ENCODE data around the gene TMEM181.
"Not testable (repeated sequence)": the region's sequence is repeated elsewhere in the genome, so short reads cannot be mapped to it uniquely, and the experiment has no call there.

TMEM181 gene

DNA sequence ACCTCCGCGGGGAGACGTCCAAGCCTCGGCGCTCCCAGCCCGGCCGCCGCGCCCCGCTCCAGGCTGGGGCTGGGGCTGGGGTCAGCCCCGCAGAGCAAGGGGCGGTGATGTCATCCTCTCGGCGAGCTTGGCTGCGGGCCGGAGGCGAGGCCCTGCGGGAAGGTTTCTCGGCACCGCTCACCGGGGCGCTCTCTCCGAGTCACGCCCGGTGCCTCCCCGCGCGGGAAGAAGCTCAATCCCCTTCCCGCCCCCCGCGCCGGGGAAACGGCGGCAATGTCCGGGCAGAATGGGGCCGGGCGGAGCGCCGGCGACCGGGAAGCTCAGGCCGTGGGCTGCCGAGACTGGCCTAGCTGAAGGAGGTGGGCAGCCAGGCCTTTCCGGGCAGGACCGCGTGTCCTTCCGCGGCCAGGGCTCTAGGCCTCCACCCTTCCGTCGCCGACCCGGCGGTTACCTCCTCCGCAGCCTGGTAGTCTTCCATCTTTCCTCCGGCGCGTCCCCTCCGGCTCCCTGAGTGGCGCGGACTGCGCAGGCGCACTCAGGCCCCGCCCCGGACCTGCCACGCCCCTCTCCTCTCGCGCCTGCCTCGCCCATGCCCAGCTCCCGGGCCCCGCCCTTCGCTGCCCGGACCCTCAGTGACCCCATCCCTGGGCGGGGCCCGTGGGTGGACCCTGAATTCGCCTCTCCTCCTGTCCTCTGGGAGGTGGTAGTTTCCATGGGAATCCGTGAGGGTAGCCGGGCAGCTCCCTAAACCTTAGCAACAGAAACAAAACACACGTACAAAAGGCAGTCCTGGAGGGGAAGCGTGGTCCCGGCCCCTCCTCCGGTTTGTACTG, 84.6 kb downstream of the TMEM181 start, which contains the start of gene DYNLT1:
TSS of gene DYNLT1 (minus strand) at position 513 of the 833 bp plus-strand sequence. CDS start at position 478, 35 bp downstream.
- DNase-seq: peak; percentile 79

DNA sequence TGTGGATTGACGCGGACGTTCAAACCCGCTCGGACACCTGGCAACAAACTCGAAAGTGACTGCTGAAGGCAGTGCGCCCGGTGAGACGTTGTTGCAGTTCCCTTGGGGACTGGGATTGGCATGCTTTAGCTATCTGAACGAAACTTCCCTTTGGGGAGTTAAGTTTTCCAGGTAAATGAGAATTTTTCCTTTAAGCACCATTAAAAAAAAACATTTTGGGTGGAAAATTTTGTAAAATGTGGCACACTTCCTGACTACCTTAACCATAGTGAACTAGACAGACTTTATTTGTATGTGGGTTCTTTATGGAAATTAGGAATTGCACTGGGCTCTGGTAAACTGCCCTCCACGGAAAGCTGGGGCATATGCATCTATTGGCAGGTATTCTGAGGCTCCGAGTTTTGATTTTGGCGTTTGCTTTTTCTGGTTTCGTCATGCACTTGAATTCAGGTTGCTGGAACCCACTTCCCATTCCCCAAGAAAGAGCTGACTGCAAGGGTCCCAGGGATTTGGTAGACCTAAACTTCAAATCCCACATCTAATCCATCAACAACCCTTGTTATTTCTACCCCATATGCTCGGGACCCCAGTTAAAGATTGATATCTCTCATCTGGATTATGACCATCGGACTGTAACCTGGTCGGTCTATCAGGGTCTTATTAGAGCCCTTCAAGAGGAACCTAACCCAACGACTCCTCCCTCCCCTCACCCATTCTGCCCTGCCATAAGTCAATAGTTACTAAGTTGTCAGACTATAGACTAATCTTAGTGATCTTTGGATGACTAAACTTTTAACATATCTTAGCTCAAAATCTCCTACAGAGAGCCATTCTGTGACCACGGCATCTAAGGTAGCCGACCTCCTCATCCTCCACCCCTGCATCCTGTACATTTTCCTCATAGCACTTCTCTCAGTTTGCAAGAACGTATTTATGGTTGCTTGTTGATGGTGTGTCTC, 85.5 kb downstream of the TMEM181 start:
- no peak for DNase-seq

DNA sequence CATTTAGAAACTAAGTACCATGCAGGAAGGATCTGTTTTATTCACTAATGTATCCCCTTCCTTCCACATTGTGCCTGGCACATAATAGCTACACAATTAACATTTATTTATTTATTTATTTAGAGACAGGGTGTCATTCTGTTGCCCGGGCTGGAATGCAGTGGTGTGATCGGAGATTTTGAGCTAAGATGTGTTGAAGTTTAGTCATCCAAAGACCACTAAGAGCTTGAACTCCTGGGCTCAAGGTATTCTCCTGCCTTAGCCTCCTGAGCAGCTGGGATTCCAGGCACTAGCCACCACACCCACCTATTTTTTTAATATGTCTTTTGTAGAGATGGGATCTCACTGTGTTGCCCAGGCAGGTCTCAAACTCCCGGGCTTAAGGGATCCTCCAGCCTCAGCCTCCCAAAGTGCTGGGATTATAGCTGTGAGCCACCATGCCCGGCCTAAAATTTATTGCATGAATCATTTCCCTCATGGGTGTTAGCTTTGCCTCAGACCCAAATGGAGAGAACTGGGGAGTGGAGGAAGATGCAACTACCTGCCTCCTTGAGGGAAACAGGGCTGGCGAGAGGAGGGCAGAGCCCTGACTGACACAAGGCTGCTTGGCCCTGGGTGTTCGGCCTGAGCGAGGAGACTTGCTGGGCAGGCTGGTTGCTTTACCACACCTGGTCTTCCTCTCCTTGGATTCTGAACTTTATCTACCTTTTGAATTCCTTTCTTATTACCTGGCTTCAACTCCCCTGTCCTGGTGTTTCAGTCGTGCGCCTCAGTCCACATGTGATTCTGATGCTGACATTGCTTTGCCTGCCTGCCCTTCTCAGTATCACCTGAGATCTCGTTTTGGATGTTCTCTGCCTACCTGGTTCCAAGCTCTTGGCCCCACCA, 86.4 kb downstream of the TMEM181 start:
- no peak for DNase-seq

DNA sequence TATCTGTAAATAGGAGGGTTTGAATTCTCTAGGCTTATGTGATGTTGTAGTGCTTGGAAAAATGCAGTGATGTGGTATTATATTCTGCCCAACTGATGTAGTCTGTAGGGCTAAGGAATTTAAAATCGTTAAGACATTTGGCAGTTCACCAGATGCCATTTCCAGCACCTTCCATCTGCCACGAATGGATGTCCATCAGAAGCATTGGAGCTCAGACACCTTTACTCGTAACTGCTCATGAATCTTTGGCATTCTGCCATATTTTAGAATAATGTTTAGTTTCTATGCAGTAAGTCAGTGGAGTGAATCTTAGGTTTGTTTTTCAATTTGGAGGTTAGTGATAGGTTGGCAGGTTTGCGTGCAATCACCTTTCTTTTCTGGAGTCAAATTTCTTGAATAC, 87.6 kb downstream of the TMEM181 start:
- no peak for DNase-seq

DNA sequence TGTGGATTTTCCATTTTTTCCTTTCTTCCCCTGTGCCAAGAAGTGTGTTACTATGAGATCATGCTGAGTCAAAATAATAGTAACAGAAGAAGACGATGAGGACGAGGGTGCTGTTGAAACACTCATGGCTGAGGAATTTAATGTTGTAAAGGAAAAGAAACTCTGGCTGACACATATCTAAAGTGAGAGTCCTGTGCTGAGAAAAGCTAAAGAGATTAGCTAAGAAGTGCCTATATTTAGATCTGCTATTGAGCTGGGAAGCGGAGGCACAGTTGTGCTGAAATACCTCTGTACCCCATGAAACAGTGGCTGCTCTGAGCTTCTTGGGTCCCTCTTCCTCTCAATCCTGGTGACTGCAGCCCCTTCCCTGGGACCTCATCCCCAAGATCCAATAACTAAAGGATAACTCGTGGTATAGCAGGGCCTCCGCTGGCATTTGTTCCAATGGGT, 88.8 kb downstream of the TMEM181 start:
- DNase-seq: no peak

DNA sequence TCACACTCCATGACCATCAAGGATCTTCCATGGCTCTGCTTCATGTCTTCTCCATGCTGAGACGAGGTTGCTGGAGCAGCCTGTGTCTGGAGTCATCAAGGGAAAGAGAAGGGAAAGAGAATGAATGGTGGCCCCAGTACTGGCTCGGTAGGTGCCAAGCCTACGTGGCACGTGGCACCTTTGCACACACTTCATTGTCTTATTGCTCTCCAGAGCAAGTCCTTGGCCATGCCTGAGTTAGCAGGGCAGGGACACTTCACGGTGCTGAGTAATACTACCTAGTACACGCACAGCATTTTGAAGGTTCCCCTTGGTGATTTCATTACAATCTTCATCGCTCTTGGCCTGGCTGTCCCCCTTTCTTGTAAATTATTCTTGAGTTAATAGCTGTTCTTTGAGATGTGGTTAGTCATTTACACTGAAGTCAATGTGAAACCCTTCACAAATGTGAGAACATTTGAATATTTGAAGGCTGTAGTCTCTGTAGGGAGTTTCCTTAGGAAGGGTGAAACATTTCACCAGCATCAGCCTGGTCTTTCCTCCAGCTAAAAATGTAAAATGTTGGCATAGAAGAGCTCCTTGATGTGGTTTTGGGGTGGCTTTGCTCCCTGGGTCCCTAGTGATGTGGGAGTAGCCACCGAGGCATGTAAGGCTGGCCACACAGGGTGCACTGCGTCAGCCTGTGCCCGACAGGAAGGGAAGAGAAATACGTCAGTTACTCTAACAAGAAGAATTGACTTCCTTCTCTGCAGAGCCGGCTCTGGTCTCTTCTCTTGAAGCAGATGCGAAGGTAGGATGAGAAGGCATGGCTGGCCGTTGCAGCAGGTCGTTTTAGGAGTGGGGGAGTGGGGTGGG, 89.6 kb downstream of the TMEM181 start, which contains the start of gene SYTL3:
TSS of gene SYTL3 (plus strand) at position 766 of the 855 bp plus-strand sequence. CDS start 13,215 bp downstream, outside the sequence.
- no peak for DNase-seq

DNA sequence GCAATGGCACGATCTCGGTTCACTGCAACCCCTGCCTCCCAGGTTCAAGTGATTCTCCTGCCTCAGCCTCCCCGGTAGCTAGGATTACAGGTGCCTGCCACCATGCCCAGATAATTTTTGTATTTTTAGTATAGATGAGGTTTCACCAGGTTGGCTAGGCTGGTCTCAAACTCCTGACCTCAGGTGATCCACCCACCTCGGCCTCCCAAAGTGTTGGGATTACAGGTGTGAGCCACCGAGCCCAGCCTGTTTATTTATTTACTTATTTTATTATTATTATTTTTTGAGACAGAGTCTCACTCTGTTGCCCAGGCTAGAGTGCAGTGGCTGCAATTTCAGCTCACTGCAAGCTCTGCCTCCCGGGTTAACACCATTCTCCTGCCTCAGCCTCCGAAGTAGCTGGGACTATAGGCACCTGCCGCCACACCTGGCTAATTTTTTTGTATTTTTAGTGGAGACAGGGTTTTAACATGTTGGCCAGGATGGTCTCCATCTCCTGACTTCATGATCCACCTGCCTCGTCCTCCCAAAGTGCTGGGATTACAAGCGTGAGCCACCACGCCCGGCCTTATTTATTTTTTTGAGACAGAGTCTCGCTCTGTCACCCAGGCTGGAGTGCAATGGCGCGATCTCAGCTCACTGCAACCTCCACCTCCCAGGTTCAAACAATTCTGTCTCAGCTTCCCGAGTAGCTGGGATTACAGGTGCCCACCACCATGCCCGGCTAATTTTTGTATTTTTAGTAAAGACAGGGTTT, 92.3 kb downstream of the TMEM181 start:
- DNase-seq: not testable (repeated sequence)

DNA sequence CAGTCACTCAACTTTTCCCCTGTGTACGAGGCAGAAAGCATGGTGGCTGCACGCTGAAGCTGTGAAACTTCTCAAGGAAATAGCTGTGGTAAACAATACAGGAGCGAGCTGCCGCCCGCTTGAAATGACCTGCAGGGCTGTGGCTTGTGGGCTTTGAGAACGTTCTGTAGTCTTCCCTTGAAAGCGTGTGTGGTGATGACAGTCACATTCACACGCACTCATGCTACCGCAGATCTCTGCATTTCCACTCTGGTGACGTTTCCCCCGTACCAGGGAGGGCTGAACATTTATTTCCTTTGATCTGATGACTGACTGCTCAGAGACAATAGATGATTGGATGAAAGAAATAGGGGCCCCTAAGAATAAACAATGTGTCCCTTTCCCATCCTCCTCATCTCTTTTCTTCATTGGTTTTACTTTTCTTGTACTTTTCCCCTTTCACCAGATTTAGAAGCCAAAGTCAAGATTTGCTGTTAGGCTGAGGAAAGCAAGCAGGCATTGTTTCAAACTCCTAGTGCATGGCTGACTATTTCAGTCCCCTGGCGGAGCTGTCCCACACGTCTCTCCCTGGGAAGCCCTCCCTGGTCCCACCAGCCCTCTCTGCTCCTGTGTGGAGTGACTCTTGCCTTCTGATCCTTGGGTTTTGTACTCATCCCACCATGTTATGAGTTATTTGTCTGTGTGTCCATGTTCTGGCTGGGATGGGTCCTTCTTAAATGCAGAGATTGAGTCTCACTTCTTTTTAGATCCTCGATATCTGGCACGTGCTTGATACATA, 93.9 kb downstream of the TMEM181 start:
- DNase-seq: no peak

DNA sequence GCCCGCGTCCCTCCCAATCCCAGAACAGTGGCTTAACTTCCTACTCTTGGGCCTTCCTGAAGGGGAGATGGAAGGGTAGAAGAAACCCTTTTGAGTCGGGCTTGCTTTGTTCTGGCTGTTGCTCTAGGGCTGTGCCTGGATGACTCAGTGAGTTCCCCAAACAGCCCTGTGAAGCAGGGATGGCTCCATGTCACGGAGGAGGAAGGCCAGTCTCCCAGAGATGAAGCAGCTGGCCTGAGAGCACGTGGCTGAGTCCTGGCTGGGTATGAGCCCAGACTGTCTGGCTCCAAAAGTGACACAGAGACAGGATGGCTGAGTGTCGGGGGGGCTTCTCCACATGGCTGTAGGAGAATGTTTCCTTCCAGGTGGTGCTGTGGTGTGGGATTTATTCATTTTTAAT, 94.6 kb downstream of the TMEM181 start:
- DNase-seq: peak; percentile 56

DNA sequence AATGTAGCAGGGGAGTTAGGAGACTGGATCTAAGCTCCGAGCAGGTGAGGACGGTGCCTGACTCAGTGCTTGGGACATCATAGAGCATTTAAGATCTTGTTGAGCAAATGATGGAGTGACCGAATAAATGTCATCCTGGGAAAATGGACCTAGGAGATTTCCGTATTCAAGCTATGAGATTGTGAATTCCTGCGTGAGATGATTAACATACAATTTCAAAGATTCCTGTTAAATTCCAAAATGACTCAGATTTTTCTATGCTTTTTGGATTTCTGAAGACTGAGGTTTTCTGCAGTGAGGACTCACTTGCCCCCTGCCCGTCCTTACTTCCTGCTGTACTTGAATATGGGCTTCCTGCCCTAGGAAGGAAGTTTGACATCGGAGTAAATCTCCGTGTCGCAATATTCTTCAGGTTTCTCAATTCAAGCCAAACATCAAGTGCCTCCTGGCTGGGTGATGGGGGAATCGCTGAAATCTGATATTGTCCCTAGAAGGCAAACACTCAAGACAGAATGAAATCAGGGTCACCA, 95.1 kb downstream of the TMEM181 start:
- DNase-seq: peak; percentile 87

DNA sequence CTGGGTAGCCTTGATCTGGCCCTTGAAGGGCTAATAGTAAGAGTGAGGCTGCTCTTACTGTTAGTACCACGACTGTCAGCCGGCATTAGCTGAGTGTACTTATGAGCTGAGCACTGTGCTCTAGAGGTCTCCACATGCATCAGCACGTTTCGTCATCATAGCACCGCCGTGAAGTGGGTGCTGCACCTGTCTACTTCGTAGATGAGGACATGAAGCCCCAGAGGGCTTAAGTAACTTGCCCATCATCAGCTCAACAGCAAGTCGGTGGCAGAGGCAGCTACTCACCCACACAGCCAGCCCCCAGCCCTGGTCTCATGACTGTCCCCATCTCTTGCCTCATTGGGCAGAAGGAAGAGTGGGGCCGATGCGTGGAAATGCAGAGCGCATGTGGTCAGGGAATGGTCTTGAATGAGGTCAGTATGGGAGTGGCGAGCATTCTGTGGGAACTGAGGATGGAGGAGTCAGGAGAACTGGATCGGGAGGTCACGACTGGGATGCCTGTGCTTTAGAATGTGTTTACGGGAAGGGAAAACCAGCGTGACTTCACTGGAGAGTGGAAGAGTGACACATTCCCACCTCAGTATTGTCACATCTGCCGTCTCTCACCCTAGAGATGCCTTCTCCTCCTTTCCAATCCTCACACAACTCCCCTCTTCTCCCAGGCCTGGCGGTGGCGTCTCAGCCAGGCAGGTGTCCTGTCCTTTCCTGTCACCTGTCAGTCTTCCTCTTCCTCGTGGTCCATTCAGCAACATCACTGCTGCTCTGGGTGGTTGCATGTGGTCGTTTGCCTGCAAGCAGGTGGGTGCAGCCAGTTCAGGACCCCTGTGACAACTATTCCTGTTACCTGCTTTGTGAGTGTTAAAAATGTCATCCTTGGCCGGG, 95.9 kb downstream of the TMEM181 start:
- peak; percentile 88 for DNase-seq

DNA sequence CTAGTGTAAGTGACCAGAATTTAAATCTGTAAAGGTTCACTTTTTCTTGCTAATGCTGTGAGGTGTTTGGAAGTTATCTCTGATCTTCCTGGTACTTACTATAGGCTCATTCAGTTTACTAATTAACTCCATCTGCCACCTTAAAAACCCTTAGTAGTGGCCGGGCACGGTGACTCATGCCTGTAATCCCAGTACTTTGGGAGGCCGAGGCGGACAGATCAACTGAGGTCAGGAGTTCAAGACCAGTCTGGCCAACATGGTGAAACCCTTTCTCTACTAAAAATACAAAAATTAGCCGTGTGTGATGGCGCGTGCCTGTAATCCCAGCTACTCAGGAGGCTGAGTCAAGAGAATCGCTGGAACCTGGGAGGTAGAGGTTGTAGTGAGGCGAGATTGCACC, 97.1 kb downstream of the TMEM181 start:
- DNase-seq: peak; percentile 64

DNA sequence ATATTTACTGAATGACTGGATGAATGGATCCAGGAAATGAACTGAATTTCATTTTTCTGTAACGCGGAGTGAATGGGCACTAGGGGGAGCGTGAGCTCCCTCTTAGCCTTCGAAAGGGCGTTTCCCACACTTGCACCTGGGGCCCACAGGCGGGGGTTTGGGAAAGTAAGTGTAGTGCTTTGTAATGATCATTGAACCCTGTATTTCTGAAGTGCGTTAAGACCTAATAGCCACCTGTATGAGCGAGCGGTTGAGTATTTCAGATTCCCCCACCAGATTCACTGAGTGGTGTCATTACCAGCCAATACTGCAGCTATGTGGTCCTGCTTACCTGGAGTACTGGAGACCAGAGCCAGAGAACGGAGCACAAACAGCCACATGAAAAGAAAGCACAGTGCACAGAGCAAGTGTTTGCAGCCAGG, 100.5 kb downstream of the TMEM181 start:
- no peak for DNase-seq

DNA sequence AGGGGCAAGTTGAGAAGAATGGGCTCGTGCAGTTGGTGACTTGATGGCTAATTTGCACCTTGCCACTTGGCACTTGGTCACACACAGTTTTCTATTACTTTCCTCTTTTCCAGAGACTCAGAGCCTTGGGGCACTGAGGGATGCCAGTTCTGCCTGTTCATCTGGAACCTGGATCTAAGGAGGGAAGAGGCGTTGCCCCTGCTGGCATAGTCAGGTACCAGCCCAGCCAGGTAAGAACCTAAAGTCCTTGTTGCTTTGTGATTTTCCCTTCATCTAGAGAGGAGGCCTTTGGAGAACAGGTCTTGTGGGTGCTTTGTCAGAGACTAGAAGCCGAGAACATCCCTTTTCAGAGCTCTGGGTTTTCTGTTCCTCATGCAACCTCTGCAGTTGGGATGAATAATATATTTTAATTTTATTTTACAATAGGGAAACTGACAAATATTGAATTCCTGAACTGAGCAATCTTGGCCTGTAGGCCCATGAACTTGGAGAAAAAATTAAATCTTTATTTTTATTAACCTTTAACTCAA, 101.3 kb downstream of the TMEM181 start:
- DNase-seq: no peak

DNA sequence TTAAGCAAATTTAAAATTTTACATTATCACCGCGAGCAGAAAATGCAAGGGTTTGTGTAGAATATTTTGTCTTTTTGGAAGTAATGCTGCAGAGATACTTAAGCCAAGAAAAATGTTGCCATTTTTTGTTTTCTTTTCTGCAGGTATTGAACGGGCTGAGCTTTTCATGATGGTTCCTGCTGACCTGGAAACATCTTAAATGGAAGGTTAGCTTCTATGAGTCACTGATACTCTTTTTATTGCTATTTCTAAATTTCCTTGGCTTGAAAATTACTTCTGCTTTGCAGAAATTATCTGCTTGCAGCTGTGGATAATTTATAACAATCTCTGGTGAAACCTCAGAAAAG, 102.7 kb downstream of the TMEM181 start:
- DNase-seq: no peak

DNA sequence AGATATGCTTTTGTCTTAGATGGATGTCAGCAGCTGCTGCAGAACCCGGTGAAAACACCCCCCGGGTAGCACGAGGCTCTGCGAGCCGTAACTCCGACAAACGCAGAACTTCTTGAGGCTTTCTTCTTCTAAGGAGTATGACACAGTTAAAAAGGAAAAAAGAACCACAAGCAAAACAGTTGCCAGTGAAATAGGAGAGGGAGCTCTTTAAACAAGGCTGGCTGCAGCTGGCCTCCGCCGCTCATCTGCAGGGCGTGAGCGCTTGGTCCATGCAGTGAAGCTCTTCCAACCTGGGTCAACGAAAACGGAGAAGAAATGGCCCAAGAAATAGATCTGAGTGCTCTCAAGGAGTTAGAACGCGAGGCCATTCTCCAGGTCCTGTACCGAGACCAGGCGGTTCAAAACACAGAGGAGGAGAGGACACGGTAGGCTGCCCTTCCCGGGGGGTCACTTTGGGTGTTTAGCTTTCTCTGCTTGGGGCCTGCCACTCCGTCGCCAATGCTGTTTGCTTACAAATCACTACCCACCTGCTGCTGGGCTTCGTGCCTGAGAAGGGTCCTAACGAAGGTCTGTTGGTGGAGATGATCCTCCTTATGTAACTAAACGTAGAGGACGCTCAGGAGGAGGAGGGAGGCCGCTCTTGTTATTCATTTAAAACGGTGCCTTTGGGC, 103.2 kb downstream of the TMEM181 start:
- peak; percentile 17 for DNase-seq

DNA sequence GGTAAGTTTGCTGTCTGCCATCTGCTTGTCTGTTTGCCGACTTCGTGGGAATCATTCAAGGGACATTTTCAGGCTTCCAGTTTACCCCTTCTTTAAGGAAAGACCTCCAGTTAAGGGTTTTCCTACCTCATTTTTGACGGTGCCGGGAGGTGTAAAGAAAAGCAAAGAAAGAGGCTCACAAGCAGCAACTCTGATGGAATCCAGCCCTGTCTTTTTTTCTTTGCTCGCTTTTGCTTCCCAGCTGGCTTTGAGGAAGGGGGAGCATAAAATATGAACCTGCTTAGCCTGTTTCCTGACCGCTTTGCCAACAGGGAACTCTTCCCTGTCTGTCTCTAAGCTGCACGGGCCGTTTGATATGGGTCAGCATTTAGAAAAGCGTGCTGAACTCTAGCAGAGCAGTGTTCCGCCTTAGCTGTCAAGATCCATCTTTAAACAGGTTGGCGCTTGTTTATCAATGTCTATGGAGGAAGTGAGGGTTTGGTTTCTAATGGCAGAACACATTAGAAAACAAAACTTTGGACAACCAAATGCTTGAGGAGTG, 103.8 kb downstream of the TMEM181 start:
- DNase-seq: no peak
